GM12874 (cell line): ENCODE data around the gene MAP3K14.

Source experiments
- CTCF ChIP-seq: IDR thresholded peaks from 2 replicates; pipeline ENCODE4 v1.5.1; 2011; ENCODE audit warnings: low read depth, mild to moderate bottlenecking, control low read depth, low read length, moderate library complexity; ENCODE audit not compliant: insufficient read depth

The MAP3K14 gene

GRCh38 chr17:45230410-45230786, 86.4 kb downstream of the MAP3K14 start:
- no peak for TF ChIP-seq CTCF

- no peak for TF ChIP-seq CTCF
Observed at GRCh38 chr17:45229681-45230409, 87.0 kb downstream of the MAP3K14 start.

- no peak for TF ChIP-seq CTCF
Observed at GRCh38 chr17:45228763-45229539, 87.9 kb downstream of the MAP3K14 start.

GRCh38 chr17:45227926-45228762, 88.7 kb downstream of the MAP3K14 start:
- TF ChIP-seq CTCF: no peak

GRCh38 chr17:45227101-45227925, 89.5 kb downstream of the MAP3K14 start:
- no peak for TF ChIP-seq CTCF

- TF ChIP-seq CTCF: no peak
Observed at GRCh38 chr17:45226576-45226975, 90.2 kb downstream of the MAP3K14 start.
